ENCODE results near the gene PWP2.
"Not testable (repeated sequence)": the region's sequence is repeated elsewhere in the genome, so short reads cannot be mapped to it uniquely, and the experiment has no call there.

DNA sequence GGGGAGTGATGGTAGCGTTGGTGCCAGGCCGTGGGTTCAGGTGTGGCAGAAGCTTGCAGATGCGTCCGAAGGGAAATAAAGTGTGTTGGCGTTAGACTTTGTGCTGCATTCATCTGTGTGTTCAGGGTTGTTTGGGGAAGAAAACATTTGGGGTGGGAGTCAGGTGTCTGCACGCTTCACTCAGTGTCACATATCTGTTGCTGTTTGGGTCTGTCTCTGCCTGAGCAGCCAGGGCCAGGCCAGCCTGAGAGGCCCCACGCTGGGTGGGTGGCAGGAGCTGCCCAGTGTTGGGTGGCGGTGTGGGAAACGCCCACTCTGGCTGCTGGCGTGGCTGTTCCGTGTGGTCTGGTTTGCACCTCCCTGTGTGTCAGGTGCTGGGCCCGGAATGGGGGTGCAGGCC, 38.4 kb downstream of the PWP2 start:
- not testable (repeated sequence) for TF ChIP-seq YY1 (IDR thresholded peaks at IDR 0.05; ENCODE audit: insufficient read depth, insufficient read length); ZNF274 (IDR thresholded peaks at IDR 0.05; ENCODE audit: low read depth, low read length)

All from NT2/D1 (cell line).